HG03521 (cell line): ENCODE measurements around the gene DNAJA2.
"Not testable (repeated sequence)": the region's sequence is repeated elsewhere in the genome, so short reads cannot be mapped to it uniquely, and the experiment has no call there.

Experiments
- ATAC-seq: cut with Tn5 transposase; IDR thresholded peaks from one replicate; pipeline ENCODE4 v1.9.1; 2021; ENCODE audit warnings: mild to moderate bottlenecking, moderate library complexity; ENCODE audit not compliant: unreplicated experiment

Gene DNAJA2

GRCh38 chr16:46973207-46973995, at the start of gene DNAJA2:
DNAJA2 (minus strand) TSS chr16:46973674; CDS start chr16:46973572, 102 bp downstream.
- ATAC-seq, result peak; percentile 84

- ATAC-seq, result no peak
These were observed 46.1 kb upstream of the DNAJA2 start for GRCh38 chr16:47019568-47019967.

- ATAC-seq, result peak; percentile 99
These were observed 44.9 kb upstream of the DNAJA2 start for GRCh38 chr16:47018223-47018891.

DNA sequence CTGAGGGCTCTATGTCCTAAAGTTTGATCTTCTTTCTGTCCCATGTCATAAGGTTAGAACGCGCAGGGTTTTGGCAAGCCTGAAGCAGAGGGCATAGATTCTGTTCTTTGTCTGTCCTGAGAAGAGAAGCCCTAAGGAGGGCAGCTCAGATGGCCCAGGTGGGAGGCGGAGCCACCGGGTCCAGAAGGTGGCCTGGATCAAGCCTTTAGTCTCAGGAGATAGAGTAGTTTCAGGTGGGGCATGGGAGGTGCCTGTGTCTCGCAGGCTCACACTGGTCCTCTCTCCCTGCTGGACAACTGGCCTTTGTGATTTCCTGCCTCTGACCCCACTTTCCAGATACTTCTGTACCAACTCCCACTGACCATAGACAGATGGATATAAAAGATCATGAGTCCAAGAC, 44.2 kb upstream of the DNAJA2 start:
- ATAC-seq, result no peak

DNA sequence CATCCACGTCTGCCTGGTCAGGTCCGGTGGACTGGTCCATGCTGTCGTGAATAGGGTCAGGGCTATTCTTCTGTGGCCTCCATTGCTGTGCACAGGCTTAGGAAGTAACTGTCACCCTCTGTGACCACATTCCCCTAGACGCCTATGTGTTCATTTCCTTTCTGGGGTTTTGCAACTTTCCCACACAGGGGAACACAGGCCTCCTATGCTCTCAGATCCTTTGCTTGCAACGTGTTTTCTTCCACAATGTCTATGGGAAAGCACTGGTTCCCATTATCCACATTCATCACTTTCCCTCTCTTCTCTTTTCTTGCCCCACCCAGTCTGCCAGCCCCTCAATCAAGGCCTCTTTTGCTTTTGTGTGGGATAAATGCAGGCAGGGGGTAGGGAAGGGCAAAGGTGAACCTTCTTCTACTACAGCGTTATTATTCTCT, 43.2 kb upstream of the DNAJA2 start:
- no peak for ATAC-seq

- no peak for ATAC-seq
These were observed 40.4 kb upstream of the DNAJA2 start for GRCh38 chr16:47013910-47014309.

GRCh38 chr16:47013172-47013571, 39.7 kb upstream of the DNAJA2 start:
- no peak for ATAC-seq

- ATAC-seq, result not testable (repeated sequence)
These were observed 37.3 kb upstream of the DNAJA2 start for GRCh38 chr16:47010812-47011211.

GRCh38 chr16:47008612-47009011, 35.1 kb upstream of the DNAJA2 start:
- no peak for ATAC-seq

- no peak for ATAC-seq
These were observed 34.7 kb upstream of the DNAJA2 start for GRCh38 chr16:47008174-47008573.

GRCh38 chr16:47004652-47005051, 31.2 kb upstream of the DNAJA2 start:
- no peak for ATAC-seq

- not testable (repeated sequence) for ATAC-seq
These were observed 26.6 kb upstream of the DNAJA2 start for GRCh38 chr16:47000066-47000465.

GRCh38 chr16:46997844-46998243, 24.4 kb upstream of the DNAJA2 start:
- no peak for ATAC-seq

GRCh38 chr16:46996952-46997458, 23.5 kb upstream of the DNAJA2 start:
- no peak for ATAC-seq

- ATAC-seq, result no peak
These were observed 22.9 kb upstream of the DNAJA2 start for GRCh38 chr16:46996391-46996790.

- ATAC-seq, result no peak
These were observed 18.5 kb upstream of the DNAJA2 start for GRCh38 chr16:46991729-46992704.

DNA sequence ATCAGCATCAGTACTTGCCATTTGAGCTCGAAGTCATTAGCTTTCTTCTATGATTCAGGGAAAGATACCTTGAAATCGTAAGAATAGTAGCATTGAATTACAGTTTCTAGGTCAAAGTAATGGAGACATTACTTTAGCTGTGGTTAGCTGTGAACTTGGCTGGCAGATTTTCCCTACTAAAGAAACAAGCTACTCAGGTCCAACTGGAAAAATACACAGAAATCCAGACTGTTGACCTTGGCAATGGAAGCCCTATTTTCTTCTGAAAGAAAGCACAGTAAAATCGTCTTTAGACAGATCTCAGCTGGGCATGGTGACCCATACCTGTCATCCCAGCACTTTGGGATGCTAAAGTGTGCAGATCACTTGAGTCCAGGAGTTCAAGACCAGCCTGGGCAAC, 13.4 kb upstream of the DNAJA2 start:
- ATAC-seq, result no peak

GRCh38 chr16:46986438-46986837, 13.0 kb upstream of the DNAJA2 start:
- no peak for ATAC-seq

DNA sequence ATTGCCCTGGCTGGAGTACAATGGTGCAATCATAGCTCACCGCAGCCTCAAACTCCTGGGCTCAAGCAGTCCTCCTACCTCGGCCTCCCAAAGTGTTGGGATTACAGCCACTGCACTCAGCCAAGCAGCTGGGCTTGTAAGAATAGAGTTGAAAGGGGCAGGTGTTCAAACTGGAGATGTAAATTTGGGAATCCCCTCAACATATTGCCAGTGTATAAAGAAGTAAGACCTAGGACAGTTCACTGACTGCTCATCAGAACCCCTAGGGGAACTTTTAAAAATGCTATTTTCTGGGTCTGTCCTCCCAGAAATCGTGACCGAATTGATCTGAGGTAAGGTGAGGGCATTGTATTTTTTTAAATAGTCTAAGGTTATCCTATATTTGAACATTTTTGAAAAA, 8.9 kb upstream of the DNAJA2 start:
- ATAC-seq, result no peak

DNA sequence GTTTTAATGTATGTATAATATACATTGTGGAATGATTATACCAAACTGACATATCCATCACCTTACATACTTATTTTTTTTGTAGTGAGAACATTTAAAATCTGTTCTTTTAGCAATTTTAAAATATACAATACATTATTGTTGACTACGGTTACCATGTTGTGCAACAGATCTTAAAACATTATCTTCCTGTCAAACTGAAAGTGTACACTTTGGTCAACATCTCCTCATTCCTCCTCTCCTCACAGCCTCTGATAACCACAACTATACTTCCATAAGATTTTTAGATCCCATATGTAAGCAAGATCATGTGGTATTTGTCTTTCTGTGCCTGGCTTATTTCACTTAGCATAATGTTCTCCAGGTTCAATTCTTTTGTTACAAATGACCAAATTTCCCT, 7.5 kb upstream of the DNAJA2 start:
- no peak for ATAC-seq

DNA sequence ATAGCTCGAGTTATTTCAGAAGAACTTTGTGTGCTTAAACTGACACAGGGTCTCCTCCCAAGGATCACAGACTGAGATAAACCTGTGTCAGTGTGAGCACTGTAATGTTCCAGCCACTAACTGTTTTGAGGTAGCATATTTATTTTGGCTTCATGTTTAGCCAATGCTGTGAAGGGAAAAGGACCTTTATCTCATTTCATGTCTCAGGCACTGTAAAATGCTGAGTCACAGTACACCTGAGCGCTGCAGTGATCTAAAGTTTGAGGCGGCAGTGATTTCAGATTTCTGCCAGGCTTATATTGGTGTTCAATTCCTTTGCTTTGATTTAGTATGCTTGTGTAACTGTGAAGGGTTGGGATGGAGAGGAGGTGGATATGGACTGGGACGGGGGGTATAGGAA, 3.1 kb upstream of the DNAJA2 start:
- no peak for ATAC-seq
